ENCODE results near the gene STK32B.

- TF ChIP-seq JUND (IDR thresholded peaks at IDR 0.05) (no peak), CTCF (IDR thresholded peaks at IDR 0.05; ENCODE audit: low read depth, low read length, missing input control) (no peak), ATF3 (IDR thresholded peaks at IDR 0.05) (no peak), MAX (IDR thresholded peaks at IDR 0.05) (no peak)
These were observed 133.3 kb downstream of the STK32B start for GRCh38 chr4:5184606-5185005.

Data from liver (tissue), 3 donors.